Measurements from ENCODE around the gene FOXA1. TPM values are rescaled to one million over a fixed set of nuclear protein-coding genes. Genes with fewer than 3 reads are reported as not detected.

The FOXA1 gene
- total RNA-seq (1.0 TPM), polyA plus RNA-seq (not detected)

DNA sequence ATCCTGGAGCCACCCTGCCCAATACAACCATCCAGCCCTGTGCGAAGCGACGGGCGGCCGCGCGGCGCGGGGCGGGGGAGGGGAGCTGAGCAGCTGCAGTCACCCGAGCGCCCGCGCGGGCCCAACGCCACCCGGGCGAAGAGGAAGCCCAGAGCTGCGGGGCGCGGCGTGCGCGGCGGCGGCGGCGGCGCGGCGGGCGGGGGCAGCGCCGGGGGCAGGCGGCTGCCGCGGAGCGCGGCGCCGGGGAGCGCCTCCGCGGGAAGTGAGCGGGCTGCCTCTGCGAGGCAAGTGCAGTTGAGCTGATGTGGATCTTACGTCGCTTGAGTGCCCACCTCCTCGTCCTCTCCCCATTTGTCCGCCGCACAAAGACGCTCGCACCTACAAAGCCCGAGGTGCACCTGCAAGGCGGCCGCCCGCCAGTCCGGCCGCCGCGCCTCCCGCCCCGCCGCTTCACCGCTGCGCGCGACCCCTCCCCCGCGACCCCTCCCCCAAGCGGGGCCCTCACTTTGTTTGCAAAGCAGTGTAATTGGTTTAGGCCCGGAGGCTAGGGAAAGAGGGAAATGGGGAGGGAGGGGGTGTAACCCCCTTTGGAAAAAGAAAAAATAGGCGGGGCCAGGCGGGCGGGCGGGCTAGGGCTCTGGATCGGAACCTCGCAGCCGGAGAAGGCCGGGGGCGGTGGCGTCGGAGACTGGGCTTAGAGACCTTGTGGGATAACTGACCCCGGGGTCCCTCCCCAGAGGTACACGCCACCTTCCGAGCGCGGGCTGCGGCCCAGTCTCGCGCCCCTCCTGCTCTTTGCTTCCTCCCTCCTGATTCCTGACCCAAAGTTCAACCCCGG is at the start of gene FOXA1, which contains the start of gene TTC6:
FOXA1 (minus strand) TSS at position 279 of the 838 bp plus-strand sequence; CDS start at position 2, 277 bp downstream.
TTC6 (plus strand) TSS at position 659 of the 838 bp plus-strand sequence. CDS start 26,436 bp downstream, outside the sequence.
- H3K36me3 Mint-ChIP-seq: no peaks in the 10 kb centered on the region
- H3K27ac ChIP-seq (ENCODE audit: insufficient read depth, low read length, poor library complexity, severe bottlenecking): no peak within 1 kb of the TSS
- H3K4me3 Mint-ChIP-seq: peak within 1 kb of the TSS; percentile 72 to 74 (median 72)
- peaks cover 0 to 8% of the 10 kb centered on the region in 2 experiments for H3K9me3 ChIP-seq (ENCODE audit: control insufficient read depth in 2 of 2, low read length in 2 of 2)
- peaks cover 4 to 35% (median 11%) of the 10 kb centered on the region in 4 donors for H3K4me1 Mint-ChIP-seq
- peak in 1 of 3 donors; percentile 35 for DNase-seq
- H3K27me3 ChIP-seq (ENCODE audit: control insufficient read depth, insufficient read depth, low read length): peaks cover 45% of the 10 kb centered on the region
- H3K4me3 ChIP-seq (ENCODE audit: low read depth, low read length): no peak within 1 kb of the TSS
- peaks cover 0 to 20% (median 2%) of the 10 kb centered on the region in 7 donors for H3K9me3 Mint-ChIP-seq
- H3K4me1 ChIP-seq (ENCODE audit: control insufficient read depth, insufficient read depth, low read length, poor library complexity, severe bottlenecking): peaks cover 22% of the 10 kb centered on the region
- H3K27ac Mint-ChIP-seq: no peak within 1 kb of the TSS
- peak in 1 of 2 donors; percentile 22 for ATAC-seq (ENCODE audit: low read depth in 2 of 2)
- H3K36me3 ChIP-seq (ENCODE audit: control insufficient read depth, insufficient read depth, low read length): no peaks in the 10 kb centered on the region
- H3K27me3 Mint-ChIP-seq: peaks cover 75% of the 10 kb centered on the region

DNA sequence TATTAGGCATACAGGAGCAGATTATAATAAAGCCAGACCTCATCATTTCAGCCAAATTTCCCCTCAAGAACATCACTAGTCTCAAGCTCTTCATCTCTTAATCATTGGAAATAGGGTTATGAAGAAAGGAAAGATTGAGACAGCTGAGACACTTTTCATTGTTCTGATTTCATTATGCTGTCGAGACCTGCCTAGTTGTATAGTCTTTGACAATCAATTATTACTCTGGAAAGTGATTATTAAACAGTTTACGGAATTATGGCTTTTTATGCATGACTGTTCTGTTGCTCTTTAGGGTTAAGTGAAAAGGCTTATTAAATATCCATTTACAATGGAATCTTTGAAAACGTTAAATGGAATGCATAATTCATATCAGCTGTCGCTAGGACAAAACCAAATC is 48.7 kb upstream of the FOXA1 start:
- no peaks in the 10 kb centered on the region for H3K27me3 Mint-ChIP-seq
- H3K27ac Mint-ChIP-seq: no peak overlapping the region
- no peaks in the 10 kb centered on the region for H3K36me3 ChIP-seq (ENCODE audit: control insufficient read depth, insufficient read depth, low read length)
- H3K4me1 Mint-ChIP-seq: no peaks in the 10 kb centered on the region
- H3K4me3 ChIP-seq (ENCODE audit: low read depth, low read length): no peak overlapping the region
- H3K9me3 Mint-ChIP-seq: peaks cover 0 to 3% (median 0%) of the 10 kb centered on the region in 7 donors
- no peaks in the 10 kb centered on the region for H3K27me3 ChIP-seq (ENCODE audit: control insufficient read depth, insufficient read depth, low read length)
- ATAC-seq (ENCODE audit: low read depth in 2 of 2): no peak
- no peak overlapping the region for H3K27ac ChIP-seq (ENCODE audit: insufficient read depth, low read length, poor library complexity, severe bottlenecking)
- H3K36me3 Mint-ChIP-seq: no peaks in the 10 kb centered on the region
- DNase-seq: no peak
- no peaks in the 10 kb centered on the region for H3K4me1 ChIP-seq (ENCODE audit: control insufficient read depth, insufficient read depth, low read length, poor library complexity, severe bottlenecking)
- no peak overlapping the region for H3K4me3 Mint-ChIP-seq
- H3K9me3 ChIP-seq (ENCODE audit: control insufficient read depth in 2 of 2, low read length in 2 of 2): no peaks in the 10 kb centered on the region

DNA sequence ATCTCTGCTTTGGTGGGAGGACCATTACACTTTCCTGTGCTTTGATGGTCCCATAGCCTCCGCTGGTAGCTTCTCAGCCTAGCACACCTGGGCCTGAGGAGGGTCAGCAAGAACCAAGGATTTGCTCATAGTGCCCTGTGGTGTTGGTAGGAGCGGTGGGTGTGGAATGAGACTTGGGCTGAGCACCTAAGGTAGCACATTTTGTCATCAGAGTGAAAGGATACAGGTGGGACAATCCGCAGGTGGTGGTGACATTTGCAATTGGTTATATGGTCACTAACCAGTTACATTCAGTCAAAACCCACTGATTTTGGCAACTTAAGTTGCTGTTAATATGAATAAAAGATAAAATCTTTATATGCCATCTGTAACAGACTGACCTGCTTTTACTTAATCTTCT is 47.1 kb upstream of the FOXA1 start:
- H3K9me3 Mint-ChIP-seq: peaks cover 0 to 3% (median 0%) of the 10 kb centered on the region in 7 donors
- Histone ChIP-seq H3K4me1 (ENCODE audit: control insufficient read depth, insufficient read depth, low read length, poor library complexity, severe bottlenecking) (no peaks in the 10 kb centered on the region), H3K9me3 (ENCODE audit: control insufficient read depth in 2 of 2, low read length in 2 of 2) (no peaks in the 10 kb centered on the region), H3K4me3 (ENCODE audit: low read depth, low read length) (no peak overlapping the region), H3K36me3 (ENCODE audit: control insufficient read depth, insufficient read depth, low read length) (no peaks in the 10 kb centered on the region), H3K27me3 (ENCODE audit: control insufficient read depth, insufficient read depth, low read length) (no peaks in the 10 kb centered on the region), H3K27ac (ENCODE audit: insufficient read depth, low read length, poor library complexity, severe bottlenecking) (no peak overlapping the region)
- H3K36me3 Mint-ChIP-seq: no peaks in the 10 kb centered on the region
- H3K27ac Mint-ChIP-seq: no peak overlapping the region
- no peaks in the 10 kb centered on the region for H3K27me3 Mint-ChIP-seq
- DNase-seq (no peak), ATAC-seq (ENCODE audit: low read depth in 2 of 2) (no peak)
- H3K4me3 Mint-ChIP-seq: no peak overlapping the region
- H3K4me1 Mint-ChIP-seq: no peaks in the 10 kb centered on the region

DNA sequence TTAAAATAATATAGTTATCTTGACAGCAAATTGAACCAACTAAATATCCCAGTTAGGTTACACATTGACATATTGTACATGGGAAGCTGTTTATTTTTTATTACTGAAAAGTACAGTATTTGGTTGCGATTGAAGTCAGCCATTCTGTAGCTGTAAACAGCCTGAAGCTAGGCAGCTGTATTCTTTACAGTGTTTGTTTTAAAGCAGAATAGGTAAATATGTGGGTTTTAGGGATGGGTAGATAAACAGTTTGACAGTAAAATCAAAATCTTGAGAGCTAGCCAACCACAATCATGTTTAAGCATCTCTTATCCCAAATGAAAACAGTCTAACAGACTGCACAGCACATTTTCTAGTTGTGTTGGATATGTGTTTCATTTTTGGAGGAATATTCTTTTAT is 46.1 kb upstream of the FOXA1 start:
- DNase-seq (no peak), ATAC-seq (ENCODE audit: low read depth in 2 of 2) (no peak)
- H3K4me1 Mint-ChIP-seq: no peaks in the 10 kb centered on the region
- Histone ChIP-seq H3K36me3 (ENCODE audit: control insufficient read depth, insufficient read depth, low read length) (no peaks in the 10 kb centered on the region), H3K27me3 (ENCODE audit: control insufficient read depth, insufficient read depth, low read length) (no peaks in the 10 kb centered on the region), H3K4me1 (ENCODE audit: control insufficient read depth, insufficient read depth, low read length, poor library complexity, severe bottlenecking) (no peaks in the 10 kb centered on the region), H3K27ac (ENCODE audit: insufficient read depth, low read length, poor library complexity, severe bottlenecking) (no peak overlapping the region), H3K4me3 (ENCODE audit: low read depth, low read length) (no peak overlapping the region), H3K9me3 (ENCODE audit: control insufficient read depth in 2 of 2, low read length in 2 of 2) (no peaks in the 10 kb centered on the region)
- no peaks in the 10 kb centered on the region for H3K36me3 Mint-ChIP-seq
- H3K27ac Mint-ChIP-seq: no peak overlapping the region
- H3K9me3 Mint-ChIP-seq: peaks cover 0 to 8% (median 3%) of the 10 kb centered on the region in 7 donors
- H3K4me3 Mint-ChIP-seq: no peak overlapping the region
- no peaks in the 10 kb centered on the region for H3K27me3 Mint-ChIP-seq

DNA sequence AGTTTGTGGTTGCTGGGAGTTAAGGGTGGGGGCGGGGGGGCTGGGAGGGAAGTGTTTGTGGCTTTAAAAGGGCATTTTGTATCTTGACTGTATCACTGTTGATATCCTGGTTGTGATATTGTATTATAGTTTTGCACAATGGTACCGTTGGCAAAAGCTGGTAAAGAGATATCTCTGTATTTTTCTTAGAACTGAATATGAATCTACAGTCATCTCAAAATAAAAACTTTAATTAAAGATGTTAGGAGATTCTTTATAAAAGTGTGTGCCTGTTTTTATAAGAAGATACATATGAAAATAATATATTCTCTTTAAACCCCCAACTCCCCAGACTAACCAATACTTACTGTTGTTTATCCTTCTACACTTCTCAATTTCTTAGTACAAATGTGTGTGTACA is 43.5 kb upstream of the FOXA1 start:
- H3K9me3 ChIP-seq (ENCODE audit: control insufficient read depth in 2 of 2, low read length in 2 of 2): peaks cover 0 to 7% of the 10 kb centered on the region in 2 experiments
- no peaks in the 10 kb centered on the region for H3K36me3 ChIP-seq (ENCODE audit: control insufficient read depth, insufficient read depth, low read length)
- H3K4me1 Mint-ChIP-seq: no peaks in the 10 kb centered on the region
- DNase-seq: no peak
- H3K27me3 Mint-ChIP-seq: no peaks in the 10 kb centered on the region
- no peak overlapping the region for H3K4me3 ChIP-seq (ENCODE audit: low read depth, low read length)
- H3K4me1 ChIP-seq (ENCODE audit: control insufficient read depth, insufficient read depth, low read length, poor library complexity, severe bottlenecking): no peaks in the 10 kb centered on the region
- no peaks in the 10 kb centered on the region for H3K27me3 ChIP-seq (ENCODE audit: control insufficient read depth, insufficient read depth, low read length)
- H3K27ac ChIP-seq (ENCODE audit: insufficient read depth, low read length, poor library complexity, severe bottlenecking): no peak overlapping the region
- peaks cover 0 to 21% (median 3%) of the 10 kb centered on the region in 7 donors for H3K9me3 Mint-ChIP-seq
- H3K27ac Mint-ChIP-seq: no peak overlapping the region
- ATAC-seq (ENCODE audit: low read depth in 2 of 2): no peak
- no peaks in the 10 kb centered on the region for H3K36me3 Mint-ChIP-seq
- H3K4me3 Mint-ChIP-seq: no peak overlapping the region

DNA sequence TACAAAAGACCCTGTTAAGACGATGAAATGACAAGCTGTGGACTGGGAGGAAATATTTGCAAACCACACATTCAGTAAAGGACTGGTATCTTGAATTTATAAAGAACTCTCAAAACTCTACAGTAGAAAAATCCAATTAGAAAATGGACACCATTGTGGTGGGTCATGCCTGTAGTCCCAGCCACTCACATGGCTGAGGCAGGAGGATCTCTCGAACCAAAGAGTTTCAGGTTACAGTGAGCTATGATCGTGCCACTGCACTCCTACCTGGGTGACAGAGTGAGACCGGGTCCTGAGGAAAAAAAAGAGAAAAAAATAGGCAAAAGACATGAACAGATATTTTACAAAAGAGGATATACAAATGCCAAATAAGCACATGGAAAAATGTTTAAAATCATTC is 42.3 kb upstream of the FOXA1 start:
- no peak overlapping the region for H3K27ac Mint-ChIP-seq
- DNase-seq: no peak

DNA sequence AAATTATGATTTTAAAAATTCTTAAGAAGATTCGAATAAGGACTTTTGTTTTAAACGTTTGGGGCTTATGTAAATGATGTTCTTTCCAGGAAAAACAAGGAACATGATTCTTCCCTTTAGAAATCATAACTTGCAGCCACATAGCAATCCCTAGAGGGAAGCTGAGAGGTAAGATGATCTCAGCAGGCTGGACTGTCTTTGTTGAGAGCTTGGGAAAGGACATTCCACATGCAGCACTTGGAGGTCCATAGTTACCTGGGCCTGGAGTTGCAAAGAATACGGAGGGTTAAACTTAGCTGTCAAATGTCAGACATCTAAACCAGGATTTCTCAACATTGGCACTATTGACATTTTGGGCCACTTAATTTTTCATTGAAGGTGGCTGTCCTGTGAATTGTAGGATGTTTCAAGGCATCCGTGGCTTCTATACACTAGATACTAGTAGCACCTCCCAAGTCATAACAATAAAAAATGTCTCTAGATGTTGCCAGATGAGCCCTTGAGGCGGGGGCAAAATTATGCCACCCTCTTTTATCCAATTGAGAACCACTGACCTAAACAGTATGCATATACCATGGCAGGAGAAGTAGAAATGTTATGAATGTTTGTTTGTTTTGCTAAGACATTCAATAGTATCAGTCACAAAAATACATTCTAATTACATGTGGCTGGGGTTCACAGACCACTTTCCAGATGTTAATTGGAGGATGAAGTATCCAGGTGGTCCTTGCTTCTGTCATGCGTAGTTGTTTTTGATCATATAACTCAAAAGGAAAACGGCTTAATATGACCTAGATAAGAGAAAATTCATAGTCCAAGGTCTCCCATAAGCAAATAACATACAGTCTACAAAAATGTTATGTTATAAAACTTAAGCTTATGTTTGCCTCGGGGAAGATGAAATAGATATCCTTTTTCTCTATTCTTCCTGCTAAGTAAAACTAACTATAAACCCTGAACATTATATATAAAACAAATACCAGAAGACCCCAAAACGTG is 30.8 kb upstream of the FOXA1 start:
- no peaks in the 10 kb centered on the region for H3K4me1 Mint-ChIP-seq
- H3K27ac ChIP-seq (ENCODE audit: insufficient read depth, low read length, poor library complexity, severe bottlenecking): no peak overlapping the region

More for the DNA sequence above, 42.3 kb upstream of the FOXA1 start:
- peaks cover 0 to 21% (median 3%) of the 10 kb centered on the region in 7 donors for H3K9me3 Mint-ChIP-seq
- no peak overlapping the region for H3K27ac ChIP-seq (ENCODE audit: insufficient read depth, low read length, poor library complexity, severe bottlenecking)
- ATAC-seq (ENCODE audit: low read depth in 2 of 2): no peak
- no peaks in the 10 kb centered on the region for H3K4me1 Mint-ChIP-seq
- H3K4me3 Mint-ChIP-seq: no peak overlapping the region
- no peaks in the 10 kb centered on the region for H3K27me3 ChIP-seq (ENCODE audit: control insufficient read depth, insufficient read depth, low read length)
- no peaks in the 10 kb centered on the region for H3K36me3 ChIP-seq (ENCODE audit: control insufficient read depth, insufficient read depth, low read length)
- no peaks in the 10 kb centered on the region for H3K27me3 Mint-ChIP-seq
- H3K4me1 ChIP-seq (ENCODE audit: control insufficient read depth, insufficient read depth, low read length, poor library complexity, severe bottlenecking): no peaks in the 10 kb centered on the region
- H3K9me3 ChIP-seq (ENCODE audit: control insufficient read depth in 2 of 2, low read length in 2 of 2): peaks cover 0 to 7% of the 10 kb centered on the region in 2 experiments
- no peak overlapping the region for H3K4me3 ChIP-seq (ENCODE audit: low read depth, low read length)
- H3K36me3 Mint-ChIP-seq: no peaks in the 10 kb centered on the region

More for the DNA sequence above, 30.8 kb upstream of the FOXA1 start:
- Mint-ChIP-seq H3K27ac (no peak overlapping the region), H3K27me3 (peaks cover 13% of the 10 kb centered on the region), H3K9me3 (peaks cover 0 to 22% (median 6%) of the 10 kb centered on the region in 7 donors), H3K36me3 (no peaks in the 10 kb centered on the region), H3K4me3 (no peak overlapping the region)
- ATAC-seq (ENCODE audit: low read depth in 2 of 2) (no peak), DNase-seq (no peak)
- H3K9me3 ChIP-seq (ENCODE audit: control insufficient read depth in 2 of 2, low read length in 2 of 2): no peaks in the 10 kb centered on the region
- no peaks in the 10 kb centered on the region for H3K27me3 ChIP-seq (ENCODE audit: control insufficient read depth, insufficient read depth, low read length)
- no peaks in the 10 kb centered on the region for H3K36me3 ChIP-seq (ENCODE audit: control insufficient read depth, insufficient read depth, low read length)
- H3K4me3 ChIP-seq (ENCODE audit: low read depth, low read length): no peak overlapping the region
- no peaks in the 10 kb centered on the region for H3K4me1 ChIP-seq (ENCODE audit: control insufficient read depth, insufficient read depth, low read length, poor library complexity, severe bottlenecking)

All from CD4-positive, CD25-positive, alpha-beta regulatory T cell (primary cell).